Loucy (cell line): ENCODE data around the gene TSR1.

Source experiments
- CTCF ChIP-seq: fragments of 200-600 bp; sonication (generic); conservative IDR thresholded peaks from 2 replicates; pipeline ENCODE4 v1.5.1; 2014; ENCODE audit warnings: mild to moderate bottlenecking, antibody characterized with exemption, low read length
- EZH2phosphoT487 ChIP-seq: fragments of 200-600 bp; IDR thresholded peaks from 2 replicates; pipeline ENCODE4 v1.6.1; 2018; ENCODE audit warnings: antibody characterized with exemption, mild to moderate bottlenecking, moderate library complexity, borderline replicate concordance

DNA sequence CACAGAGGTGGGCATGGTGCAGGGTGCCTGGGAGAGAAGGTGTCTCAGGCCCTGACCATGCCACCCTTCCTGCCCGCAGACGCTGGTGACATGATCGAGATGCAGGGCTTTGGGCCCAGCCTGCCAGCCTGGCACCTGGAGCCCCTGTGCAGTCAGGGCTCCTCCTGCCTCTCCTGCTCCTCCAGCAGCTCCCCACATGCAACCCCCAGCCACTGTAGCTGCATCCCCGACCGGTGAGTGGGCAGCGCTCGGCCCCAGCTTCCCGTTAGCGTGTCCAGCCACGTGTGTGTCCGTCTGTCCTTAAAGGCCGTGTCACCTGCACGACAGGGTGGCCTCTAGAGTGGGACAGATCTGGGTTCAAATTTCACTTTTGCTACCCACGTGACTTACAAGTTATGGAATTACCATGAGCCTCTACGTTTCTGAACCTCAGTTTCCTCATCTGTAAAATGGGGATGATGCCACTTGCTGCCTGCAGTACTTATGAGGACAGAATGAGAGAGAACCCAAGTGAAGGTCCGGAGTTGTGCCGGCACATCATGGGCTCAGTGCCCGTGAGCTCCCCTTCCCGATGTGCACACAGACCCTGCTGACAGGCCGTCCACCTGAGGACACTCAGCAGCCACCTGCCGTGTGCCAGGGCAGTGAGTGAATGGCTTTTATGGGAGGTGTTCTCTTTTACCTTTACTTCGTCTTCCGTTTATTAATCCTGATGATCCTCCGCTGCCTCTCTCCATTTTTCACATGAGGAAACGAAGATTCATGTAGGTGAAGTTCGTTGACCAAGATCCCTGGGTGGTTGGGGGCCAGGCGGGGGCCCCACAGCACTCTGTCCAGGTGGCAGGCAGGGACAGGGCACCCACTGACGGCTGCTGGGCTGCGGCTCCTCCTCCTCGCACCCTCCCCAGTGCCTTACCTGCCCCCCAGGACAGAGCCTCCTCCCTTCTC lies 35.2 kb upstream of the TSR1 start:
- TF ChIP-seq CTCF = no peak
- TF ChIP-seq EZH2phosphoT487 = no peak
